GM18873 (cell line): ENCODE measurements around the gene RAC2.
"Not testable (repeated sequence)": the region's sequence is repeated elsewhere in the genome, so short reads cannot be mapped to it uniquely, and the experiment has no call there.

ENCODE experiments used
- ATAC-seq: cut with Tn5 transposase; IDR thresholded peaks from one replicate; pipeline ENCODE4 v1.9.1; 2021; ENCODE audit warnings: mild to moderate bottlenecking, moderate library complexity, moderate number of reproducible peaks; ENCODE audit not compliant: unreplicated experiment, low FRiP score

Gene RAC2

GRCh38 chr22:37237371-37238268, 6.4 kb downstream of the RAC2 start:
- ATAC-seq: no peak

- ATAC-seq: no peak
Measured at GRCh38 chr22:37235897-37236607, 8.0 kb downstream of the RAC2 start.

GRCh38 chr22:37234736-37235711, 9.0 kb downstream of the RAC2 start:
- ATAC-seq: no peak

GRCh38 chr22:37233751-37234631, 10.1 kb downstream of the RAC2 start:
- ATAC-seq: no peak

- ATAC-seq: not testable (repeated sequence)
Measured at GRCh38 chr22:37233371-37233750, 10.7 kb downstream of the RAC2 start.

GRCh38 chr22:37232140-37232998, 11.7 kb downstream of the RAC2 start:
- ATAC-seq: no peak

GRCh38 chr22:37231406-37232139, 12.5 kb downstream of the RAC2 start:
- ATAC-seq: no peak

GRCh38 chr22:37230673-37231405, 13.2 kb downstream of the RAC2 start:
- ATAC-seq: no peak

- ATAC-seq: no peak
Measured at GRCh38 chr22:37229805-37230672, 14.0 kb downstream of the RAC2 start.

GRCh38 chr22:37229012-37229804, 14.9 kb downstream of the RAC2 start:
- ATAC-seq: no peak

- ATAC-seq: no peak
Measured at GRCh38 chr22:37228106-37229011, 15.7 kb downstream of the RAC2 start.

- no peak for ATAC-seq
Measured at GRCh38 chr22:37226514-37226913, 17.6 kb downstream of the RAC2 start.

GRCh38 chr22:37226087-37226486, 18.0 kb downstream of the RAC2 start:
- ATAC-seq: no peak

GRCh38 chr22:37225481-37225880, 18.6 kb downstream of the RAC2 start:
- no peak for ATAC-seq
